Measurements from ENCODE around the gene FBXO11.

FBXO11 gene

GRCh38 chr2:47783486-47784351 is 122.6 kb downstream of the FBXO11 start:
- peak in 1 of 2 experiments; percentile 9 for DNase-seq (ENCODE audit: low read depth in 2 of 2)

- peak; percentile 73 to 75 for DNase-seq (ENCODE audit: low read depth in 2 of 2)
These were observed 123.4 kb downstream of the FBXO11 start, which contains the start of gene MSH6 for GRCh38 chr2:47782671-47783485. Gene MSH6 (plus strand): TSS chr2:47783145. CDS start chr2:47783234, 89 bp downstream.

GRCh38 chr2:47782381-47782670 is 124.0 kb downstream of the FBXO11 start:
- no peak for DNase-seq (ENCODE audit: low read depth in 2 of 2)

- no peak for DNase-seq (ENCODE audit: low read depth in 2 of 2)
These were observed 126.9 kb downstream of the FBXO11 start for GRCh38 chr2:47779426-47779790.

- no peak for DNase-seq (ENCODE audit: low read depth in 2 of 2)
These were observed 127.4 kb downstream of the FBXO11 start for GRCh38 chr2:47778698-47779425.

GRCh38 chr2:47777277-47777937 is 128.9 kb downstream of the FBXO11 start:
- DNase-seq (ENCODE audit: low read depth in 2 of 2): no peak

- DNase-seq (ENCODE audit: low read depth in 2 of 2): no peak
These were observed 131.7 kb downstream of the FBXO11 start for GRCh38 chr2:47774567-47774966.

GRCh38 chr2:47772343-47772742 is 134.0 kb downstream of the FBXO11 start:
- no peak for DNase-seq (ENCODE audit: low read depth in 2 of 2)

- peak in 1 of 2 experiments; percentile 37 for DNase-seq (ENCODE audit: low read depth in 2 of 2)
These were observed 135.1 kb downstream of the FBXO11 start for GRCh38 chr2:47771211-47771610.

GRCh38 chr2:47769318-47769717 is 137.0 kb downstream of the FBXO11 start:
- DNase-seq (ENCODE audit: low read depth in 2 of 2): no peak

- no peak for DNase-seq (ENCODE audit: low read depth in 2 of 2)
These were observed 138.3 kb downstream of the FBXO11 start for GRCh38 chr2:47767880-47768609.

GRCh38 chr2:47767497-47767844 is 138.8 kb downstream of the FBXO11 start:
- no peak for DNase-seq (ENCODE audit: low read depth in 2 of 2)

GRCh38 chr2:47751856-47752414 is 154.4 kb downstream of the FBXO11 start:
- DNase-seq (ENCODE audit: low read depth in 2 of 2): no peak

GRCh38 chr2:47747878-47748277 is 158.4 kb downstream of the FBXO11 start:
- DNase-seq (ENCODE audit: low read depth in 2 of 2): no peak

GRCh38 chr2:47744074-47744473 is 162.2 kb downstream of the FBXO11 start:
- no peak for DNase-seq (ENCODE audit: low read depth in 2 of 2)

- no peak for DNase-seq (ENCODE audit: low read depth in 2 of 2)
These were observed 164.7 kb downstream of the FBXO11 start for GRCh38 chr2:47741637-47742036.

GRCh38 chr2:47741101-47741500 is 165.2 kb downstream of the FBXO11 start:
- no peak for DNase-seq (ENCODE audit: low read depth in 2 of 2)

All from fibroblast of skin of left biceps (primary cell).